ENCODE measurements around the gene PACRG.

DNA sequence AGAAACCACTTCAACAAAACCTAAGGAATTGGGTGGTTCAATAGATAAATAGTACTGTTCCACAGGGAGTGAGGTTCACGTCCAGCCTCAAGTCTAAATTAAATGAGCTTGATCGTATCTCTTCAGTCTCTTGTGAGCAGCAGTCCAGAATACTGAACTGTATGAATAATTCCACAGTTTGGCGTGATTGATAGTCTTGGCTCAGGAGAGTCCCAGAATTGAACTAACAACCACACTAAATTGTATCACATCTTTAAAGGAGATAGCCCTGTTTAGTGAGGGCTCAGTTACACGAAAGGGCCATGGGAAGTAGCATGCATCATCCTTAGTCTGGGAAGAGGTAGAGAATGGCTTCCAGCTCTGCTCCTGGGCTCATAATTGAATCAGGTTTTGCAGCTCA, 224.6 kb downstream of the PACRG start:
- TF ChIP-seq SUZ12 (IDR thresholded peaks at IDR 0.05; ENCODE audit: unreplicated experiment) (no peak), RAD21 (IDR thresholded peaks at IDR 0.05; ENCODE audit: insufficient read depth, low read depth, low read length) (no peak), EED (IDR thresholded peaks at IDR 0.05; ENCODE audit: low read depth) (no peak), FOXM1 (IDR thresholded peaks at IDR 0.05; ENCODE audit: low read depth, low read length) (no peak), CREB1 (IDR thresholded peaks at IDR 0.05; ENCODE audit: low read depth) (no peak), KDM1A (IDR thresholded peaks at IDR 0.05; ENCODE audit: borderline replicate concordance) (no peak), TCF12 (IDR thresholded peaks at IDR 0.05; ENCODE audit: low read depth, low read length) (no peak), SRF (IDR thresholded peaks at IDR 0.05; ENCODE audit: low read depth in 2 of 2, low read length in 2 of 2) (no peak), RBBP5 (conservative IDR thresholded peaks at IDR 0.05) (no peak), POLR2AphosphoS5 (IDR thresholded peaks at IDR 0.05; ENCODE audit: low read length) (no peak), ZNF274 (IDR thresholded peaks at IDR 0.05; ENCODE audit: insufficient read depth, insufficient read length) (no peak), E2F8 (IDR thresholded peaks at IDR 0.05; ENCODE audit: low read depth, partially characterized antibody) (no peak)
- TF ChIP-seq, protein P1, sequence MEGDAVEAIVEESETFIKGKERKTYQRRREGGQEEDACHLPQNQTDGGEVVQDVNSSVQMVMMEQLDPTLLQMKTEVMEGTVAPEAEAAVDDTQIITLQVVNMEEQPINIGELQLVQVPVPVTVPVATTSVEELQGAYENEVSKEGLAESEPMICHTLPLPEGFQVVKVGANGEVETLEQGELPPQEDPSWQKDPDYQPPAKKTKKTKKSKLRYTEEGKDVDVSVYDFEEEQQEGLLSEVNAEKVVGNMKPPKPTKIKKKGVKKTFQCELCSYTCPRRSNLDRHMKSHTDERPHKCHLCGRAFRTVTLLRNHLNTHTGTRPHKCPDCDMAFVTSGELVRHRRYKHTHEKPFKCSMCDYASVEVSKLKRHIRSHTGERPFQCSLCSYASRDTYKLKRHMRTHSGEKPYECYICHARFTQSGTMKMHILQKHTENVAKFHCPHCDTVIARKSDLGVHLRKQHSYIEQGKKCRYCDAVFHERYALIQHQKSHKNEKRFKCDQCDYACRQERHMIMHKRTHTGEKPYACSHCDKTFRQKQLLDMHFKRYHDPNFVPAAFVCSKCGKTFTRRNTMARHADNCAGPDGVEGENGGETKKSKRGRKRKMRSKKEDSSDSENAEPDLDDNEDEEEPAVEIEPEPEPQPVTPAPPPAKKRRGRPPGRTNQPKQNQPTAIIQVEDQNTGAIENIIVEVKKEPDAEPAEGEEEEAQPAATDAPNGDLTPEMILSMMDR (IDR thresholded peaks at IDR 0.05 in 2 of 3, conservative IDR thresholded peaks at IDR 0.05 in 1 of 3; ENCODE audit: control insufficient read depth in 2 of 3, extremely low read depth in 1 of 3, insufficient read depth in 1 of 3, low read depth in 3 of 3, low read length in 3 of 3), result no peak
- TF ChIP-seq, protein P2, sequence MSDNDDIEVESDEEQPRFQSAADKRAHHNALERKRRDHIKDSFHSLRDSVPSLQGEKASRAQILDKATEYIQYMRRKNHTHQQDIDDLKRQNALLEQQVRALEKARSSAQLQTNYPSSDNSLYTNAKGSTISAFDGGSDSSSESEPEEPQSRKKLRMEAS (IDR thresholded peaks at IDR 0.05; ENCODE audit: low read depth, low read length), result no peak
